ENCODE measurements around the gene ZNF277.

Gene ZNF277

DNA sequence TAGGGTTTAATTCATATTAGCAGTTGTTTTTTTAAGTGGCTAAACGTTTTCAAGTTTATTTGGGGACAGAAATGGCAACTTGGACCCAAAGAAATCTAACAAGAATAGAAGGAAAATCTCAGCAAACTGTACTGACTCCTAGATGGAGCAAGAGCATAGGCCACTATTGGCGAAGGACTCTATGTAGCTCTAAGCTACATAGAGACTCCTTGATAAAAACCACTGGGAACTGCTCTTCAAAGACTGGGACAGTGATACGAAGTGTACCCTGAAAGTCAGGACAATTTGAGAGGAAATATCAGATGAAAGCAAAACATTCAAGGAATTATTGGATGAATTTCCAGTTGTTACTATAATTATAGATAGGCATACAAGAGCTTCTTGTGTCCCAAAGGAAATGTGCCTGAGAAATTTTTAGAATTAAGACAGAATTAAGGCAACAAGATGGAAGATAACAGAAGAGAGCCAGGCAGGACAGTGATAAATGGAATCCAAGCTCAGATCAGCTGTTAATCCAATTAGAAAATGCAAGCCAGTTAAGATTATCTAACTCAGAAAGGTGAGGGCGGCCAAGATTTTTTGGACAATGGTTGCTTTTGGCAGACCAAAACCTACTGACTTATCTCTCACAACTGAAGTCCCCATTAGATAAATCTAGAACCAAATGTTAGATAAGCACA, 140.0 kb downstream of the ZNF277 start:
- no peak for DNase-seq (ENCODE audit: low read depth in 1 of 2, low spot score in 1 of 2)

DNA sequence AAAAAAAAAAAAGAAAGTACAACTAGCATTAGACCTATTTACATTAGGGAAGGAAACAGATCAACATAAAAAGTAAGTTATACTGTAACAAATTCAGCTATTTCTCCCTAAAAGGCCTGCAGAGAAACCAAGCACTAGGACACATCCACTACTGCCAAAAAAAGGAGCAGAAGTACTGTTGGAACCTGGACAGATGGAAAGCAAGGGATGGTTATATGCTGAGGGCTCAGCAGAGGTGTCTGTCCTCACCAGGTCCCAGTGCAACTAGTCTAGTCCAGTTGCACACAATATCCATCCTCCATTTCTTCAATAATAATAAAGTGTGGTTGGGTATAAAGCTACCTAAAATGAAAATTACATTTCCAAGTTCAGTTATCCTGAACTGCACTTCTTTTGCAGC, 140.6 kb downstream of the ZNF277 start:
- no peak for DNase-seq (ENCODE audit: low read depth in 1 of 2, low spot score in 1 of 2)

DNA sequence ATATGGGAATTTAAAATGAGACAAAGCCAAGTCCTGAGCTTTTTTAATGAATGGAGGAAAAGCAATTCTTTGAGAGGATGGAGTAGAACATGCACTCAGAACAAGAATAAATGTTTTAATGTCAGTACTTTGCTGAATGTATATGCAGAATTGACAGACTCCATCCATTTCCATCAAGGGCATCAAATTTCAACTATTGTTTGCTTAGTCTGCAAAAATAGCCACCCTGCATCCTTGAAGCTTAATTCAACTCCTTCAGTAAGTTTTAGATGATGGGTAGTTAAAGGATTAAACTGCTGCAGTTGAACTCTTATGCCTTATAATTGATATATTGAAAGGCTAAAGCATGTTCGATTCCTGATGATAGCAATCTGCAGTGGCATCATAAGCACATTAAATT, 144.1 kb downstream of the ZNF277 start:
- DNase-seq (ENCODE audit: low read depth in 1 of 2, low spot score in 1 of 2): no peak

DNA sequence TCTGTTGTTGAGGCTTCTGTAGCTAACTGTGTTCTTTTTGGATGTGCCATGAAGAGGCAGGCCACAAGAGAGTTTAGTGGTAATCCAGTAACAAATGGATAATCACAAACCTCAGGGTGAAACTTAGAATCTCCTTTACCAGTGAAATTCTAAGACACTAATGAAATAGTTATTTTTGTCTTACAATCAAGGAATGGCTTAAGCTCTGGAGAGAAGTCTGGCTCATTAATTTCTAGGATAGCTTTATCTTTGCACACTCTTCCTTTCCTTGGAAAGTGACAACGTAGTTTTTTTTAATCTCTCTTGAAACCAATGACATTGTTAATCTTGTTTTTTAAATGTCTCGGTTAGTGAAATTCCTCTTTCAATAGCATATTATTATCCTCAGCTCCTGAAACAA, 150.1 kb downstream of the ZNF277 start:
- no peak for DNase-seq (ENCODE audit: low read depth in 1 of 2, low spot score in 1 of 2)

DNA sequence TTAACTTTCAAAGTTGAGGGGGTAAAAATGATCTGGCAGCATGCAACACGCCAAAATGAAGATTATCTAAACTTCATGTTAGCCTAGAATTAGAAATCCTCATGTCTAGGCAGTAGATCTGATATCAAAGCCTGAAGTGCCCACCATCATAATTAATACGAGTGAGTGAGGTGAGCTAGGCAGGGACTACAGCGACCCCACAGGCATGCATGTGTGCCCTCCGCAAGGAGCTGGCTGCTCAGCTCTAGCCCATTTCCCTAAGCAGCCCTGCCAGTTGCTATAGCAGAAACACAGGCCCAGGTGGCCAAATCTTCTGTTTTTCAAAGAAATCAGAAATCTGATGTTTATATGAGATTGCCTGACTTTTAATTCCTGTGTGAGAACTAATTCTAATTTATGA, 150.6 kb downstream of the ZNF277 start:
- no peak for DNase-seq (ENCODE audit: low read depth in 1 of 2, low spot score in 1 of 2)

DNA sequence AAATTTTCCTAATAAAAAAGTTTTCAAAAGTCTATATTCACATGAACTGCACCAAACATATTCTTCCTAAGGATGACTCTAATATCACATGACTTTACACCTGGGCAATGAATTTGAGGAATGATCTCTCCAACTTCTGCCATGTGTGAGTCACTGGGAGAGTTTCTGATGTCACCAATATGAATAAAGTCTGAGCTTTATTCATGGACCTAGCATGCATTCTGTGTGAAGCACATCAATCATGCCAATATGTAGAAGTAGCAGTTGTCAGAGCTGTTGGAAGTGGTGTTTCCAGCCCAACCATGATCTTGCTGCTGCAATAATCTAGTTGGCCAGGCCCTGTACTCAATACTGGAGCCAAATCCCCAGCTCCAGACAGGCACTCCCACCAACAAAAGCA, 152.0 kb downstream of the ZNF277 start:
- no peak for DNase-seq (ENCODE audit: low read depth in 1 of 2, low spot score in 1 of 2)

DNA sequence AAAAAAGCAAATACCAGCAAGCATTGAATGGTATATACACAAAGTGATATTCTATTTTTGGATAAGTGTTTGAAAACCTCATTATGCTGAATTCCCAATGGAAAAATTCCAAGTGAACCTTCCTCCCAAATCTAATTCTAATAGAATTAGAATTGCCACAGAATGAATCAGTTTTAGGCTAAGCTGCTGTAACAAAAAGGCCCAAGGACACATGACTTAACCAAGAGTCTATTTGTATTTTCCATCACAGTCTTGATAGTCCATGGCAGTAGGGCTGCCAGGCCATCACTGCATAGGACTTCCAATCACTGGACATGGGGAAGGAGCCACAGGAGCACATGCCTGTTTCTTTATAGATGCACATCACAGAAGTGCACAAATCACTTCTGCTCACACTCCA, 152.6 kb downstream of the ZNF277 start:
- DNase-seq (ENCODE audit: low read depth in 1 of 2, low spot score in 1 of 2): no peak

DNA sequence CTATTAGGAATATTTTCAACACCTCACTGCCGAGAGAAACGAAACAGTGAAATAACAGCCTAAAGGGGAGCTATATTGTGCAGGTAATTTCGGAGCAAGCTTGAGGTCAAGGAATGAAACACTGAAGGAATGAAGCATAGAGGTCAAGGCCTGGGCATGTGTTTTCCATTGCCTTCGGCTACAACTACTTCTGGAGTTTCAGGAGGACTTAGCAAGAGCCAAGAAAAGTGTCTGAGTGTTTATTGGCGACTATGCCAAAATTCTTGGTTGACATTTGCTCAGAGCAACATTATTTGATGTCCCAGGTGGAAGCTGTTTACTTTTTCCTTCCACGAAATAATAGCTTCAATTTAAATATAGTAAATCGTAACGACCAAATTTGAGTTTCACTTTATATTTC, 154.2 kb downstream of the ZNF277 start:
- DNase-seq (ENCODE audit: low read depth in 1 of 2, low spot score in 1 of 2): no peak

DNA sequence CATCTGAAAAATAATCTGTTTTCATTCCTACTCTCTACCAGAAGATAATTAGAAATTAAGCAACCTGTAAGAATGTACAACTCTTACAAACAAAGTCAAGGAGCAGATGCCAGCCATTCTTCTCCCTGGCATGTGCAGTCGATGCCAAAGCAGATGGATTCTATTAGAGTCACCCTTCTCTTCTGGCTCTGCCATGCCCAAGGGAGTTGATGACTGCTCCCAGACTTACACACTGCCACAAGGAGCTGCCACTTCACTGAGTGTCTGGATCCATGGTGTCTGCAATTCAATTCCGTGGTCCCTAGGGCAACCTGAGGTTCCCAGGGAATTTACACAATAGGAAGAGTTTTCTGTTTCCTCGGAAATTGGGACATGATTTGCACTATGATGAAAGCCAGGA, 154.7 kb downstream of the ZNF277 start:
- no peak for DNase-seq (ENCODE audit: low read depth in 1 of 2, low spot score in 1 of 2)

DNA sequence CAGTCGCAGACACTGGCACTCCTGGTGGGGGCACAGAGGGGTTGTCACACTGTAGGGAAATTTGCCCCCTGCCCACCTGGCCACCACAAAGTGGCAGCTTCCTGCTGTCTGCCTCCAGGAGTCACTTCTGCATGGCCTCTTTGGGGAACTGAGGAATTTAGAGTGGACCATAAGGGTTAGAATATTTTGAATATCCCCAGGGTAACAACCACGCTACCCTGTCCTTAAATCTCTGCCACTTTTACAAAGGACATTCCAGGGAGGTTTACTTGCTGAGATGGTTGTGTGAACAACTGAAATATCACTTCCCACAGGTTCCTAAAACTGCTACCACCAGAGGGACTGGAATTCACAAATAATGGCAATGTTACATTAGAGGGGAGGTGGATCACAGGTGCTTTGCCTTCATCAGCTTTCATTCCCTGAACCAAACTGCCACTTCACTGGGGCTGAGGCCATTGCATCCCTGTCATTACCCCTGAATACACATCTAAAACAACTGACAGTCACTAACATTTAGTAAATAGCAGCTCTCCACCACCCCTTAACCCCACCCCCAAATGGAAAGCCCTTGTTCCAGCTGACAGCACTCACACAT, 155.7 kb downstream of the ZNF277 start:
- no peak for DNase-seq (ENCODE audit: low read depth in 1 of 2, low spot score in 1 of 2)

DNA sequence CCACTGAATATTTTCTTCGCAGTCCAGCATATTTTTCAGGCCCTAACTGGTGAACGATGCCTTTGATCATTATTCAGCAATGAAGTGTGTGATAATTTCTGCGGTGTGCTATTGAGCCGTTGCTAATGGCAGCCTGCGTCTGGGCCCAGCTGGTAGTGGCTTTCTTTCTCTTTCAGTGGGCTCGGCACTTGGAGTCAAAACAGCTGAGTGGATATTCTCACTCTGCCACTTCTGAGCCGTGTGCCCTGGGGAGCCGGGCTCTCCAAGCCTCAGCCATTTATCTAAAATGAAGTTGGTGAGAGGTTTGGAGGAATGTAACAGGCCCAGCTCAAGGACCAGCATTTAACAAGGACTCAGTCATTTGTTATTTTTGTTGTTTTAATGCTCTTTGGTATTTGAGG, 156.2 kb downstream of the ZNF277 start:
- DNase-seq (ENCODE audit: low read depth in 1 of 2, low spot score in 1 of 2): no peak

DNA sequence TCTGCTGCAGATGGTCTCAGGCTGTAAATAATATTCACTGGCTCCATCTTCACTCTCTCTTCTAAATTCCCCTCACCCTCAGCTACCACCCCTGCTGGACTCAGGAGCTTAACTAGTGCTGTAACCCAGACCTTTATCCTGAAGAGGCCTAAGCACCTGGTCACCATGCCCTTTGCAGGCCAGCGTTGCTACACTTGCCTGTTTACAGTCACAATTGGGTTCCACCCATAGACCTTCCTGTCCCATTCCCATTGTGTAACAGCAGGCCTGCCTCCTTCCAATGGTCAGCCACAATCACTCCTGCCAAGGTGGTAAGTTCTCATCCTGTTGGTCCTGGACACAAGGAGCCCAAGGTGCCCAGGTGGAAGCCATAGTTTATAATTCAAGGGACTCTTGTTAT, 157.9 kb downstream of the ZNF277 start:
- no peak for DNase-seq (ENCODE audit: low read depth in 1 of 2, low spot score in 1 of 2)

DNA sequence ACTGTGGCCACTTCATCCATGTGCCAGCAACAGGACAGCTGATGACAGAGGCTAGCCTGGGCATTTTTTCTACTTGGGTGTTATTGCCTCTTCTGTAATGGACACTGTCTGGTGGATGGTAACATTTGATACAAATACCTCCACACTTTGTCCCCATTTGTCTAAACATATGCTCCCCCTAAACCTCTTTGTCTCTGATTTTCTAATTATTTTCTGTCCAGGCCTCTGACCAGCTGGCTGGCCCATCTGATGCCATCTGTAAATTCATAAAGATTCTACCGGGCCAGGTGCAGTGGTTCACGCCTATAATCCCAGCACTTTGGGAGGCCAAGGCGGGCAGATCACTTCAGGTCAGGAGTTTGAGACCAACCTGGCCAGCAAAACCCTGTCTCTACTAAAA, 159.1 kb downstream of the ZNF277 start:
- no peak for DNase-seq (ENCODE audit: low read depth in 1 of 2, low spot score in 1 of 2)

DNA sequence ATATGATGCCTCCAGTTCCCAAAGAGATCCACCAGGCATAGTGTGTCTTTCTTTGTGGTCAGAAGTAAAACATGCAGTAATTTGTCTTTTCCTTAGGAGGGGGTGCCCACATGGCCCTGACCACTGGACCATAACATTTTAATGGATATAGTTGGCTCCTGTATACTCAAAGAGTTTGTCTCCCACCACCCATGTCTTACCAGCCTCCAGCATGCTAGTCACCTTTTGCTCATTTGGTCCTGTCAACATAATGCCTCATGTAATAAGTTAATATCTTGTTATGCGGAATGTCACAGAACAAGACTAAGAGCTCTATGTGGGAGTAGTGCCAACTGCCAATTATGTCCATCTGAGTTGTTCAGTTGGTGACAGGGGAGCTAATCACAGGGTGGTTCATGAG, 160.4 kb downstream of the ZNF277 start:
- no peak for DNase-seq (ENCODE audit: low read depth in 1 of 2, low spot score in 1 of 2)

DNA sequence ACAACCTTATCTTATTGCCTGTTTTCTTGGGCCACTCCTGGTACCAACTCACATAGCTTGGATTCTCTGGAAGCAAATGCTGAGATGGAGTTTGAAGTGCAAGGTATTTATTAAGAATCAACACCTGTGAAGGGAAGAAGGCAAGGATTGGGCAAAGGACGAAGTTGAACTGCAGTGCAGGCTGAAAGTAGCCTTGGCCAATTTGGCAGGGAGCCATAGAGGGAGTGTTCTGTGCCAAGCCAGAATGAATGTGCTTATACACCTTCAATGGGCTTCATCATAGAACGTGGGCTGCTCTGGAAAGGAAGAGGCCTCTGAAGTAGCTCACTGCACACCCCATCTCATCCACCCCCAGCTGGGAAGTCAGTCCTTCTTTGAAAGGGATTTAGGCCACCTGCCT, 163.9 kb downstream of the ZNF277 start:
- no peak for DNase-seq (ENCODE audit: low read depth in 1 of 2, low spot score in 1 of 2)

DNA sequence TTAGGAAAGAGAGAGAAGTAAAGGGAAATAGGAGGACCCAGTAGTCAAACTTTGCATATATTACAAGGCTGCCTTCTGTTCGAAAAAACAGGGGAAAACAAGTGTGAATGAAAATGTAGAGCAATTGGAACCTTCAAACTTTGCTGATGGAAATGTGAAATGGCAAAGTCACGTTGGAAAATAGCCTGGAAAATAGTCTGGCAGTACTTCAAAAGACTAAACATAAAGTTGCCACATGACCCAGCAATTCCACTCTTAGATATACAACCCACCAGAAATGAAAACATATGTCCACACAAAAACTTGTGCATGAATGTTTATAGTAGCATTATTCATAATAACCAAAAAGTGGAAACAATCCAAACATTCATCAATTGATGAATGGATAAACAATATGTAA, 165.2 kb downstream of the ZNF277 start:
- no peak for DNase-seq (ENCODE audit: low read depth in 1 of 2, low spot score in 1 of 2)

DNA sequence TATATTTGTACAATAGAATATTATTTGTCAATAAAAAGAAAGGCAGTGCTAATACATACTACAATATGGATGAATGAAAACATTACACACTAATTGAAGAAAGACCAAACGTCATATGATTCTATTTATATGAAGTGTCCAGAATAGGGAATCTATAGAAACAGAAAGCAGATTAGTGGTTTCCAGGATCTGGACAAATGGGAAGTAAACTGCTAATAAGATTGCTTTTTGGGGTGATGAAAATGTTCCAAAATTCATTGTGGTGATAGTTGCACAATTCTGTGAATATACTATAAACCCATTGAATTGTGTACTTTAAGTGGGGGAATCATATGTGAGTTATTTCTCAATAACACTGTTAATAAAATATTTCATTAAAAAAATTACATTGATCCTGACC, 165.6 kb downstream of the ZNF277 start:
- DNase-seq (ENCODE audit: low read depth in 1 of 2, low spot score in 1 of 2): no peak

DNA sequence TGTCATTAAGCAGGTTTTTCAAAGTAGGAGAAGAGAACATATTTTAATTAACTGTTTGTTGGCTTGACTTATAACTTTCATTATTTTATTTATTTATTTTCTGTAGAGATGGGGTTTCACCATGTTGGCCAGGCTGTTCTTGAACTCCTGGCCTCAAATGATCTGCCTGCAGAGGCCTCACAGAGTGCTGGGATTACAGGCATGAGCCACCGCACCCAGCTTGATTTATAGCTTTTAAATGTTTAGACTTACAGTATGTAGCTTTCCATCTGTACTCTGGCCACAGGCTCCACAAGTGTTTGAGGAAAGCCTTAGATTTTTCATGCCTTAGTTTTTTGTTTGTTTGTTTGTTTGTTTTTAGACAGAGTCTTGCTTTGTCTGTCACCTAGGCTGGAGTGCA, 171.1 kb downstream of the ZNF277 start:
- DNase-seq (ENCODE audit: low read depth in 1 of 2, low spot score in 1 of 2): no peak

DNA sequence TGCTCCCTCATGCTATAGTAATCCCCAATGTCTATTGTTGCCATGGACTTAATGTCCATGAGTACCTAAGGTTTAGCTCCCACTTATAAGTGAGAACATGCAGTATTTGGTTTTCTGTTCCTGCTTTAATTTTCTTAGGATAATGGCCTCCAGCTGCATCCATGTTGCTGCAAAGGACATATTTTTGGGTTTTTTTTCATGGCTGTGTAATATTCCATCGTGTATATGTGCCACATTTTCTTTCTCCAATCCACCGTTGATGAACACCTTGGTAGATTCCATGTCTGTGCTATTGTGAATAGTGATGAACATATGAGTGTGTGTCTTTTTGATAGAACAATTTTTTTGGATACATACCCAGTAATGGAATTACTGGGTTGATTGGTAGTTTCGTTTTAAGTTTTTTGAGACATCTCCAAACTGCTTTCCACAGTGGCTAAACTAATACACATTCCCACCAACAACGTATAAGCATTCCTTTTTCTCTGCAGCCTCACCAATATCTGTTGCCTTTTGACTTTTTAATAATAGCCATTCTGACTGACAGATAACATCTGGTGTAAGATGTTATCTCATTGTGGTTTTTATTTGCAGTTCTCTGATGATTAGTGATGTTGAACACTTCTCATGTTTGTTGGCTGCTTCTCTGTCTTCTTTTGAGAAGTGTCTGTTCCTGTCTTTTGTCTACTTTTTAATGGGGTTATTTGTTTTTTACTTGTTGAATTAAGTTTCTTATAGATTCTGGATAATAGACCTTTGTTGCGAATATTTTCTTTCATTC, 175.0 kb downstream of the ZNF277 start:
- no peak for DNase-seq (ENCODE audit: low read depth in 1 of 2, low spot score in 1 of 2)

DNA sequence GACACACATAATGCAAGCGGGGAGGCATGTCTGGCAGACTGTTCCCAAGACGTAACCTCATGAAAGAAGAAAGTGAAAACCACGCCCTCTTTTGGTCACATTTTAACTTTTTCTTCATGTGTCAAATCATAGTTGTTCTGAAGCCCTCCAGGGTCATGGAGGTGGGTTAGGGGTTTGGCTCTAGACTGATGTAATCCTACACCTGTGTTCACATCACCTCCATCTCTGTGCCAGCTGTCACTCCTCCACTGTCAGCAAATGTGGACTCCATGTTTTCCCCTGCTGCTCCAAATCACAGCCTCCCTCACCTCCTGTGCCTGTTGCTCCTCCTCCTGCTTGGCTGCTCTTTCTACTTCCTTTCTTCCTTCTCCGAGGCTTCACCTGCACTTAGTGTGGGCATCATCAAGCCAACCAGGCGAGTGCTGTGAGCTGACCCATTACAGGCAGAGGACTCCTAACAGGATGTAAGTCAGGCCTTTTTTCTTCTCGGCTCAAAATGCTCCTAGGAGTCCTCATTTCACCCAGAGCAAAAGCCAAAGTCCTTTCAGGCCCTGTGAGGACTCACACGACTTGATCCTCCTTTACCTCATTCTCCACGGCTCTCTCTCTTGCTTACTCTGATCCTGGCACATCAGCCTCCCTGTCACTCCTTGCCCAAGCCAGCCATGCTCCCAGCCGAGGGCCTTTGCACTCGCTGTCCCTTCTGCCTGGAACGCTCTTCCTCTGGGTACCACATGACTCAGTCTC, 177.3 kb downstream of the ZNF277 start:
- DNase-seq (ENCODE audit: low read depth in 1 of 2, low spot score in 1 of 2): no peak

DNA sequence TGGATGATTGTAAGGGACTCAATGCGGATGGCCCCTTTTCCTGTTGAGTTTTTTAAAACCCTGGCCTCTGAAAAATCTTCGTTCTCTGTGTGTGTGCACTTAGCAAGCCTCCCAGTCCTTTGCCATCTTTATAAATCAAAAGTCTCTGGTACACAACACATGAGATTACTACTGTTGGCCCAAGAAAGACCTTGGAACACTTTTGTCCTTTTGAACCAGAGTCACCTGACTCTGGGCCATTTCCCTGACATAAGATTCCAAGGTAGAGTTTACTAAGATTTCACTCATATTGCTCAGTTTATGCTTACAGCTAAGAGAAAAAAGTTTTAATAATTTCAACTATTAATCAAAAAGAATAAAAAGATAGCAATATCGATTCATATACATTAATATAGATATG, 179.0 kb downstream of the ZNF277 start:
- DNase-seq (ENCODE audit: low read depth in 1 of 2, low spot score in 1 of 2): no peak

DNA sequence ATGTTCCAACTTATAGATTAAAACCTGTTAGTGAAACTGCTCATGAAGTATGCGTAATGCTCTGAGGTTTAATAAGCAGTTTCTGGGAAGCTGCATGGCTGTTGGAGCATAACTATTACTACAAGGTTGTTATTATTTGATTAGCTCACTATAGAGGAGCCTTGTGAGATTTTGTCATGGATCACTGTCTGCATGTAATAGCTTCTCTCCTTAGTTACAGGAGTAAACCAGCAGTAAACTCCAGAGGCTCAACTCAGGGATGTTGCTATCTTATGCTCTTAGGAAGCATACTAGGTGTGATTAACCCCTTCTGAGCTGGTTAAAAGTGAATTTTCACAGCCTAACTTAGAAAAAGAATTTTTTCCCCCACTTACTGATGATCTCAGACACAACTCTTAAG, 180.1 kb downstream of the ZNF277 start:
- no peak for DNase-seq (ENCODE audit: low read depth in 1 of 2, low spot score in 1 of 2)
